HG02678 (cell line): ENCODE measurements around the gene SPIN2A.
"Not testable (repeated sequence)": the region's sequence is repeated elsewhere in the genome, so short reads cannot be mapped to it uniquely, and the experiment has no call there.

Source experiments
- ATAC-seq: cut with Tn5 transposase; IDR thresholded peaks from one replicate; pipeline ENCODE4 v1.9.1; 2021; ENCODE audit warnings: mild to moderate bottlenecking, moderate library complexity; ENCODE audit not compliant: unreplicated experiment

SPIN2A gene

GRCh38 chrX:57103489-57103888 is 33.7 kb downstream of the SPIN2A start:
- no peak for ATAC-seq

GRCh38 chrX:57102918-57103317 is 34.3 kb downstream of the SPIN2A start:
- not testable (repeated sequence) for ATAC-seq
